SJCRH30 (cell line): Measurements from ENCODE around the gene SPTBN1. TPM values are rescaled to one million over a fixed set of nuclear protein-coding genes. Genes with fewer than 3 reads are reported as not detected.

ENCODE experiments used
- DNase-seq, 2 experiments: peaks; one replicate each; pipeline ENCODE4 v3.0.0-alpha.2; 2015 to 2020
- H3K27ac ChIP-seq: fragments of 250-450 bp; sonication (Bioruptor Pico); 2 replicates; pipeline ENCODE4 v1.5.1; 2020; ENCODE audit warnings: mild to moderate bottlenecking, moderate library complexity
- H3K27me3 ChIP-seq: fragments of 250-450 bp; sonication (Bioruptor Pico); 2 replicates; pipeline ENCODE4 v1.5.1; 2020; ENCODE audit warnings: mild to moderate bottlenecking, moderate library complexity
- H3K36me3 ChIP-seq: fragments of 250-450 bp; sonication (Bioruptor Pico); 2 replicates; pipeline ENCODE4 v1.5.1; 2020; ENCODE audit warnings: mild to moderate bottlenecking, moderate library complexity
- H3K4me1 ChIP-seq: fragments of 250-450 bp; sonication (Bioruptor Pico); 2 replicates; pipeline ENCODE4 v1.5.1; 2020; ENCODE audit warnings: mild to moderate bottlenecking, moderate library complexity
- H3K4me3 ChIP-seq: fragments of 250-450 bp; sonication (Bioruptor Pico); 2 replicates; pipeline ENCODE4 v1.5.1; 2020; ENCODE audit warnings: mild to moderate bottlenecking, moderate library complexity
- H3K9me3 ChIP-seq: fragments of 250-450 bp; sonication (Bioruptor Pico); replicated peaks from 2 replicates; pipeline ENCODE4 v1.5.1; 2020; ENCODE audit warnings: mild to moderate bottlenecking, moderate library complexity
- total RNA-seq: library from RNA; depleted of rRNA; stranded (reverse); fragments of >200 nt; shearing (Covaris generic); gene quantifications from 2 replicates; pipeline ENCODE4 v1.2.3, GENCODE V29; 2014

Gene SPTBN1
- total RNA-seq, 1 experiment from 2014 or later: 260 TPM

GRCh38 chr2:54640834-54641540 lies 184.9 kb downstream of the SPTBN1 start:
- Histone ChIP-seq H3K27me3 (no peaks in the 10 kb centered on the region), H3K4me1 (no peaks in the 10 kb centered on the region), H3K4me3 (no peak overlapping the region), H3K36me3 (peaks cover 71% of the 10 kb centered on the region), H3K9me3 (no peaks in the 10 kb centered on the region), H3K27ac (no peak overlapping the region)
- DNase-seq: no peak

GRCh38 chr2:54641988-54642387 lies 185.9 kb downstream of the SPTBN1 start:
- no peaks in the 10 kb centered on the region for H3K9me3 ChIP-seq
- H3K4me3 ChIP-seq: no peak overlapping the region
- no peaks in the 10 kb centered on the region for H3K27me3 ChIP-seq
- peaks cover 81% of the 10 kb centered on the region for H3K36me3 ChIP-seq
- H3K4me1 ChIP-seq: no peaks in the 10 kb centered on the region
- no peak for DNase-seq
- no peak overlapping the region for H3K27ac ChIP-seq

DNA sequence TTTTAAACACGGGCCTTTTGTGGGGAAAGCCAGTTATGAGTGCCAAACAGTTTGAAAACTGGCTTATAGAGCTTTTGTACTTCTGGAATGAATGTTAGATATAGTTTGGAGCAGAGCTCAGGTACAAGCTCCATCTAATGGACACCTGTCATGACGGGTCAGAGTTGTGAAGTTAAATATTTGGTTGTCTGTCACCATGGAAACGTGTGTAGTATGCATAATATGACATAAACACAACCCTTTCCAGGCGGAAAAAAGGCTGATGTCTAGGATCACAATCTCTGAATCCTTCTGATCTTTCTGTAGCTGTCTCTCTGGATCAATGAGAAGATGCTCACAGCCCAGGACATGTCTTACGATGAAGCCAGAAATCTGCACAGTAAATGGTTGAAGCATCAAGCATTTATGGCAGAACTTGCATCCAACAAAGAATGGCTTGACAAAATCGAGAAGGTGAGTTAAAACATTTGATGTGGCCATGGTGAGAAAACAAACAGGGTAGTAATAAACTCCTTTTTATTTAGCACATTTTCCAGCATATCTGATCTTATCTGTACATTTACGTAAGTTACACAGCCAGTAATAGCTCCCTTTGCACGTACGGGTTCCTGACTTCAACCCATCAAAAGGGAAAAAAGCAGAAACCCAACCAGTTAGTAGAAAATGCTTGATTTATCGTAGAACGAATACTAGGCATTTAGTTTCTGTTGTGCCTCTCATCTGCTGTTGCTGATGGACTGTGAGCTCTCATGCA lies 186.7 kb downstream of the SPTBN1 start:
- no peaks in the 10 kb centered on the region for H3K4me1 ChIP-seq
- H3K27me3 ChIP-seq: no peaks in the 10 kb centered on the region
- no peak overlapping the region for H3K27ac ChIP-seq
- H3K36me3 ChIP-seq: peaks cover 82% of the 10 kb centered on the region
- H3K4me3 ChIP-seq: no peak overlapping the region
- no peaks in the 10 kb centered on the region for H3K9me3 ChIP-seq
- no peak for DNase-seq

DNA sequence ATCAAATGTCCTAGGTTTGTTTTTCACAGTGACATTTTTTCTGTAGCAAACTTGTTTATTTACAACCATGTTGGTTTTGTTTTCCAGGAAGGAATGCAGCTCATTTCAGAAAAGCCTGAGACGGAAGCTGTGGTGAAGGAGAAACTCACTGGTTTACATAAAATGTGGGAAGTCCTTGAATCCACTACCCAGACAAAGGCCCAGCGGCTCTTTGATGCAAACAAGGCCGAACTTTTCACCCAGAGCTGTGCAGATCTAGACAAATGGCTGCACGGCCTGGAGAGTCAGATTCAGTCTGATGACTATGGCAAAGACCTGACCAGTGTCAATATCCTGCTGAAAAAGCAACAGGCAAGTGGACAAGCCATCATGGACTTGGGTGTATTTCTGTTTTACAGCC lies 188.1 kb downstream of the SPTBN1 start:
- no peaks in the 10 kb centered on the region for H3K9me3 ChIP-seq
- H3K27ac ChIP-seq: no peak overlapping the region
- H3K27me3 ChIP-seq: no peaks in the 10 kb centered on the region
- DNase-seq: no peak
- no peaks in the 10 kb centered on the region for H3K4me1 ChIP-seq
- no peak overlapping the region for H3K4me3 ChIP-seq
- H3K36me3 ChIP-seq: peaks cover 81% of the 10 kb centered on the region

GRCh38 chr2:54646170-54646927 lies 190.2 kb downstream of the SPTBN1 start:
- Histone ChIP-seq H3K27me3 (no peaks in the 10 kb centered on the region), H3K36me3 (peaks cover 90% of the 10 kb centered on the region), H3K9me3 (no peaks in the 10 kb centered on the region), H3K4me3 (no peak overlapping the region), H3K4me1 (no peaks in the 10 kb centered on the region), H3K27ac (no peak overlapping the region)
- no peak for DNase-seq

- peaks cover 99% of the 10 kb centered on the region for H3K36me3 ChIP-seq
- H3K4me3 ChIP-seq: no peak overlapping the region
- no peaks in the 10 kb centered on the region for H3K27me3 ChIP-seq
- no peaks in the 10 kb centered on the region for H3K9me3 ChIP-seq
- DNase-seq: no peak
- no peak overlapping the region for H3K27ac ChIP-seq
- H3K4me1 ChIP-seq: no peaks in the 10 kb centered on the region
Observed at GRCh38 chr2:54648256-54648655, 192.1 kb downstream of the SPTBN1 start.

DNA sequence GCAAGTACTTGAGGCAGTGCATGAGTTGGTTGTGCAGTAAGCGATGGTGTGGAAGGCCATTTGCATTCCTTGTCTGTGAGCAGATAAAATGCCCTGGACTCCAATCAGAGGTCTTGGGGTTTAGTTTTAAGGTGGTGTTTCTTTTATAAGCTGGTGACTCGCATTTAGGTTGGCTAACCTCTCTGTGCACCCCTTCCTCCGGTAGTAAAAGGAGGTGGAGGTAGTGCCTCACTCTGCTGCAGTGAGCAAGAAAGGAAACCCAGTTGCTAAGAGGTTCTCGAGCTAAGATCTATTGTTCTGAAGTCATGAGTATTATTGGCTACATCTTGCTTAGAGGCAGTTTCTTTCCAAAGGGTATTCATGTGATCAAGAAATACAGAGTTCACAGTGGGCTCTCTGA lies 193.1 kb downstream of the SPTBN1 start:
- DNase-seq: no peak
- Histone ChIP-seq H3K4me3 (no peak overlapping the region), H3K4me1 (no peaks in the 10 kb centered on the region), H3K9me3 (no peaks in the 10 kb centered on the region), H3K27me3 (no peaks in the 10 kb centered on the region), H3K27ac (no peak overlapping the region), H3K36me3 (peaks cover 99% of the 10 kb centered on the region)

- no peak for DNase-seq
Observed at GRCh38 chr2:54649633-54650032, 193.5 kb downstream of the SPTBN1 start.

GRCh38 chr2:54650612-54651011 lies 194.5 kb downstream of the SPTBN1 start:
- Histone ChIP-seq H3K27me3 (no peaks in the 10 kb centered on the region), H3K36me3 (peaks cover 99% of the 10 kb centered on the region), H3K27ac (no peak overlapping the region), H3K4me3 (no peak overlapping the region), H3K4me1 (no peaks in the 10 kb centered on the region), H3K9me3 (no peaks in the 10 kb centered on the region)
- no peak for DNase-seq

More at GRCh38 chr2:54649633-54650032, 193.5 kb downstream of the SPTBN1 start:
- no peaks in the 10 kb centered on the region for H3K27me3 ChIP-seq
- no peaks in the 10 kb centered on the region for H3K9me3 ChIP-seq
- no peak overlapping the region for H3K27ac ChIP-seq
- no peak overlapping the region for H3K4me3 ChIP-seq
- H3K4me1 ChIP-seq: no peaks in the 10 kb centered on the region
- peaks cover 99% of the 10 kb centered on the region for H3K36me3 ChIP-seq

- Histone ChIP-seq H3K36me3 (peaks cover 97% of the 10 kb centered on the region), H3K9me3 (no peaks in the 10 kb centered on the region), H3K4me1 (no peaks in the 10 kb centered on the region), H3K27ac (no peak overlapping the region), H3K4me3 (no peak overlapping the region), H3K27me3 (no peaks in the 10 kb centered on the region)
- no peak for DNase-seq
Observed at GRCh38 chr2:54651291-54651690, 195.2 kb downstream of the SPTBN1 start.

DNA sequence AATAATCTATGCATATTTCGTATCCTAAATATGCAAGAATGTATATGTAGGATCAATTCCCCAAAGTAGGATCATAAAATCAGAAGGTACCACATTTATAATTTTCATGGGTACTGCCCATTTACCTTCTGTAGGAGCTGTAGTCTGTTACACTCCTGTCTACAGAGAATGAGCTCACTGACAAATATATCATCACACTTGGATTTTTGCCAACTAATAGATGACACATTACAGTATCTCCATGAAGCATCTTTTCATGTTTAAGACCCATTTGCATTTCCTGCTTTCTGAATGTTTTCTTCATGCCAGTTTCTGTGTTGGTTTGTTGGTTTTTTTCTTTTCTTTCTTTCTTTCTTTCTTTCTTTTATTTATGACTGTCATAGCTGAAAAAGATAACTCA lies 196.4 kb downstream of the SPTBN1 start:
- DNase-seq: no peak
- Histone ChIP-seq H3K4me1 (no peaks in the 10 kb centered on the region), H3K36me3 (peaks cover 95% of the 10 kb centered on the region), H3K4me3 (no peak overlapping the region), H3K9me3 (no peaks in the 10 kb centered on the region), H3K27ac (no peak overlapping the region), H3K27me3 (no peaks in the 10 kb centered on the region)

DNA sequence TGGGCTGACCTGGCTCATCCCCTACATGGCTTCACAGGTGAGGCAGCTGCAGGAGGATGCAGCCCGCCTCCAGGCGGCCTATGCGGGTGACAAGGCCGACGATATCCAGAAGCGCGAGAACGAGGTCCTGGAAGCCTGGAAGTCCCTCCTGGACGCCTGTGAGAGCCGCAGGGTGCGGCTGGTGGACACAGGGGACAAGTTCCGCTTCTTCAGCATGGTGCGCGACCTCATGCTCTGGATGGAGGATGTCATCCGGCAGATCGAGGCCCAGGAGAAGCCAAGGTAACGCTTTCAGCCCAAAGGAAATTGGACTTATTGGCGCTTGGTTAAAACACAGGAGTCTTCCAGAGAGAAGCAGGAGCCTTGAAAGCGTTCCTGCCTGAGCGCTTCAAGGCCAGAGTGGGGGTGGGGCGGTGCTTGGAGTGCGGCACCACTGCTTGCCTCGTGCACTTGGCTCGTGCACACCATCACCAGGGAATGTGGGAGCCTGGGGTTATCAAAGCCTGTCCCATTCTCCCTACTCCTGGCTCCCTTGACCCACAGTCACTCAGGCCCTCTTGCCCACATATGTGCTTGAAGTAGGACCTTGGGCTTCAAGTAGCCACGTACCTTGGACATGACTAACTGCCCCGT lies 197.6 kb downstream of the SPTBN1 start:
- DNase-seq: no peak
- H3K4me3 ChIP-seq: no peak overlapping the region
- no peaks in the 10 kb centered on the region for H3K27me3 ChIP-seq
- peaks cover 95% of the 10 kb centered on the region for H3K36me3 ChIP-seq
- no peaks in the 10 kb centered on the region for H3K4me1 ChIP-seq
- H3K27ac ChIP-seq: no peak overlapping the region
- H3K9me3 ChIP-seq: no peaks in the 10 kb centered on the region

- H3K9me3 ChIP-seq: no peaks in the 10 kb centered on the region
- no peak overlapping the region for H3K4me3 ChIP-seq
- H3K36me3 ChIP-seq: peaks cover 95% of the 10 kb centered on the region
- H3K27me3 ChIP-seq: no peaks in the 10 kb centered on the region
- no peak for DNase-seq
- no peaks in the 10 kb centered on the region for H3K4me1 ChIP-seq
- no peak overlapping the region for H3K27ac ChIP-seq
Observed at GRCh38 chr2:54655046-54655809, 199.1 kb downstream of the SPTBN1 start.

DNA sequence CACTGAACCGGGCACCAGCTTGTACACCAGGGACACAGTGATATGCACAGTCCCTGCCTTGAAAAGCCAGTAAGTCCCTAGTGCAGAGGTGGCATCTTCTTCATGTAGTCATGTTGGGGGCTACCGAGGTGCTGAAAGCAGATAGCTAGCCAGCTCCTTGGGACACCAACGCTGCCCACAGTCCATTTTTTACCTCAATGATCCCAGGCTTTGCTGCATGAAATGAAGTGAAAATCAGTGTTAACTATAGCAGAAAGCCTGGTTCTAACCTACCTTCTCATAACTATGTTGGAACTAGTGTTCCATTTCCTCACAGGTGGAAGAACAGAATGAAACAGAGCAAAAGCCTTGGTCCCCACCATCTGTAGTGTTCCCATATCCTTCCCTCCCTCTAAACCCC lies 200.7 kb downstream of the SPTBN1 start:
- Histone ChIP-seq H3K9me3 (no peaks in the 10 kb centered on the region), H3K27ac (no peak overlapping the region), H3K4me1 (no peaks in the 10 kb centered on the region), H3K36me3 (peaks cover 90% of the 10 kb centered on the region), H3K4me3 (no peak overlapping the region), H3K27me3 (no peaks in the 10 kb centered on the region)
- no peak for DNase-seq
